A549 (cell line): Measurements from ENCODE around the gene METTL1.

ENCODE experiments used
- POLR2A ChIP-seq: IDR thresholded peaks from 2 replicates; pipeline ENCODE4 v1.6.1; 2012; ENCODE audit warnings: mild to moderate bottlenecking, low read length
- TF ChIP-seq, protein P1 (sequence below): fragments of >200 bp; sonication (Bioruptor Twin); formaldehyde crosslinking; IDR thresholded peaks from 3 replicates; pipeline ENCODE4 v1.5.1; 2016

DNA sequence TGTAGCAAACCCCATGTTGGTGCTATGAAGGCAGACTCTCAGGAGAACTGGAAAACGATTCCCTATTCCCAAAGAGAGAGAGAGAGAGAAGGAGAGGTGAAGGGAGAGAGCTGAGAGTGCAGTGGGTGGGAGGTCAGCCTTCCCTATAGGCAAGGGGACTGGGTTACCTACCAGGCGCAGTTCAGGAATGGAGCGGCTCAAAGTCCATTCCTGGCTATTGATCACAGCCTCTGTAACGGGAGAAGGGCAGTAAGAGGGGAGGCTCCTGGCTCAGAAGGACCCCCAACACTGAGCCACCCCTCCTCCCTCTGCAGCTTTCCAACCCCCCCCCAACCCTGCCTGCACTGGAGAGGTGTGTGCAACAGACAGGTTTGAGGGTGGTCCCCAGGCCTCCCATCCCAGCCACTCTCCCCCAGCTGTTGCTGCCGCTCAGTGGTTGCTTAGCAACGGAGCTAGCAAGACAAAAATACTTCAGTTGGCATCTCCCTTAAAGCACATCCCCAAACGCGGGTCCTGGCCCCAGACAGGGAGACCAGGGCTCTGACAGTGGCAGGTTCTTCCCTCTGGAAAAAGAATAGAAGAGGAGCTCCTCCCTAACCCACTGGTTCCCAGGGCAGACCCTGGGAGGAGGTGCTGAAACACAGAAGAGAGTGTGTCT, 36.6 kb downstream of the METTL1 start:
- no peak for TF ChIP-seq POLR2A
- TF ChIP-seq, protein P1, sequence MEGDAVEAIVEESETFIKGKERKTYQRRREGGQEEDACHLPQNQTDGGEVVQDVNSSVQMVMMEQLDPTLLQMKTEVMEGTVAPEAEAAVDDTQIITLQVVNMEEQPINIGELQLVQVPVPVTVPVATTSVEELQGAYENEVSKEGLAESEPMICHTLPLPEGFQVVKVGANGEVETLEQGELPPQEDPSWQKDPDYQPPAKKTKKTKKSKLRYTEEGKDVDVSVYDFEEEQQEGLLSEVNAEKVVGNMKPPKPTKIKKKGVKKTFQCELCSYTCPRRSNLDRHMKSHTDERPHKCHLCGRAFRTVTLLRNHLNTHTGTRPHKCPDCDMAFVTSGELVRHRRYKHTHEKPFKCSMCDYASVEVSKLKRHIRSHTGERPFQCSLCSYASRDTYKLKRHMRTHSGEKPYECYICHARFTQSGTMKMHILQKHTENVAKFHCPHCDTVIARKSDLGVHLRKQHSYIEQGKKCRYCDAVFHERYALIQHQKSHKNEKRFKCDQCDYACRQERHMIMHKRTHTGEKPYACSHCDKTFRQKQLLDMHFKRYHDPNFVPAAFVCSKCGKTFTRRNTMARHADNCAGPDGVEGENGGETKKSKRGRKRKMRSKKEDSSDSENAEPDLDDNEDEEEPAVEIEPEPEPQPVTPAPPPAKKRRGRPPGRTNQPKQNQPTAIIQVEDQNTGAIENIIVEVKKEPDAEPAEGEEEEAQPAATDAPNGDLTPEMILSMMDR = no peak
